HG03097 (cell line): Measurements from ENCODE around the gene LRP1B.

Source experiments
- ATAC-seq: cut with Tn5 transposase; IDR thresholded peaks from one replicate; pipeline ENCODE4 v1.9.1; 2021; ENCODE audit not compliant: unreplicated experiment, low FRiP score

LRP1B gene

GRCh38 chr2:141704541-141704940, 426.3 kb downstream of the LRP1B start:
- ATAC-seq: no peak

- no peak for ATAC-seq
Observed at GRCh38 chr2:141703501-141703900, 427.3 kb downstream of the LRP1B start.

- ATAC-seq: no peak
Observed at GRCh38 chr2:141701618-141702017, 429.2 kb downstream of the LRP1B start.

- ATAC-seq: no peak
Observed at GRCh38 chr2:141699573-141699972, 431.2 kb downstream of the LRP1B start.

GRCh38 chr2:141698500-141698899, 432.3 kb downstream of the LRP1B start:
- no peak for ATAC-seq

- no peak for ATAC-seq
Observed at GRCh38 chr2:141697035-141697434, 433.8 kb downstream of the LRP1B start.

GRCh38 chr2:141694180-141694579, 436.6 kb downstream of the LRP1B start:
- ATAC-seq: no peak

- ATAC-seq: no peak
Observed at GRCh38 chr2:141692829-141693228, 438.0 kb downstream of the LRP1B start.

- ATAC-seq: no peak
Observed at GRCh38 chr2:141676139-141676538, 454.7 kb downstream of the LRP1B start.

- no peak for ATAC-seq
Observed at GRCh38 chr2:141666191-141666590, 464.6 kb downstream of the LRP1B start.

- ATAC-seq: no peak
Observed at GRCh38 chr2:141660232-141660631, 470.6 kb downstream of the LRP1B start.

- no peak for ATAC-seq
Observed at GRCh38 chr2:141654311-141654710, 476.5 kb downstream of the LRP1B start.

- no peak for ATAC-seq
Observed at GRCh38 chr2:141653184-141653583, 477.6 kb downstream of the LRP1B start.

GRCh38 chr2:141652308-141652707, 478.5 kb downstream of the LRP1B start:
- no peak for ATAC-seq

- ATAC-seq: no peak
Observed at GRCh38 chr2:141647353-141647752, 483.5 kb downstream of the LRP1B start.

- no peak for ATAC-seq
Observed at GRCh38 chr2:141641462-141641861, 489.4 kb downstream of the LRP1B start.

- no peak for ATAC-seq
Observed at GRCh38 chr2:141639809-141640208, 491.0 kb downstream of the LRP1B start.

GRCh38 chr2:141633132-141633531, 497.7 kb downstream of the LRP1B start:
- ATAC-seq: no peak

GRCh38 chr2:141630407-141630930, 500.3 kb downstream of the LRP1B start:
- ATAC-seq: no peak

GRCh38 chr2:141620372-141620771, 510.4 kb downstream of the LRP1B start:
- no peak for ATAC-seq

- ATAC-seq: no peak
Observed at GRCh38 chr2:141618457-141618856, 512.4 kb downstream of the LRP1B start.

GRCh38 chr2:141611981-141612380, 518.8 kb downstream of the LRP1B start:
- ATAC-seq: no peak

- no peak for ATAC-seq
Observed at GRCh38 chr2:141611176-141611571, 519.6 kb downstream of the LRP1B start.
